Measurements from ENCODE around the gene BORCS5. TPM values are rescaled to one million over a fixed set of nuclear protein-coding genes. Genes with fewer than 3 reads are reported as not detected.
A peak's percentile ranks its signal among the peaks of the same experiment; 100 is the strongest.

BORCS5 gene
- total and polyA plus RNA-seq, 2 of the 8 experiments (the other 6 are each of a cell fraction or from before 2014, with no cell fraction given), result 8.3 to 17.4 TPM

DNA sequence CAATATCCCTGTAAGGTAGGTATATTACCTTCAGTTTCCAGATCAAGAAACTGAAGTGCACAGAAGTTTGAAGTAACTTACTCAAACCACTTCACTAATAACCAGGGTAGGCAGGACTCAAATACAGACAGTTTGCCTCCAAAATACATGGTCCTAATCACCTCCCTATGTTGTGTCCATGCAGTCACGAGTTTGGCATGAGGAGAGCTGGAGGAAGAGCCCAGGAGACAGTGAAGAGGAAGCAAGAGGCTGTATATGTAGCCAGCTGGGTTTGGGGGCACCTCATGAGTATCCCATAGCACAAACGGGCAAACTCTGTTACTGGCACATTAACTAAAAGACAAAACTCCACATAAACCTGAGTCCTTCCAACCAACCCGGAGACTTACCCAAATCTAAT, 126.6 kb downstream of the BORCS5 start:
- Histone ChIP-seq H3K9ac (replicated peaks in 1 of 4; ENCODE audit: extremely low read depth in 1 of 4, low read depth in 3 of 4, low read length in 3 of 4) (no peak overlapping the region), H3K79me1 (ENCODE audit: low read depth, low read length) (no peaks in the 10 kb centered on the region; the same call in 1 of the 2 replicates), H2AK5ac (ENCODE audit: low read depth, low read length) (no peak overlapping the region), H2BK5ac (ENCODE audit: low read depth, low read length) (no peak overlapping the region; the same call in 1 of the 2 replicates), H2BK20ac (ENCODE audit: low read length) (no peak overlapping the region), H2BK120ac (replicated peaks; ENCODE audit: low read depth, low read length) (no peak overlapping the region), H3K4me2 (ENCODE audit: insufficient read depth in 1 of 2, low read depth in 2 of 2, low read length in 2 of 2) (no peak overlapping the region), H4K5ac (ENCODE audit: insufficient read length, low read depth, low read length) (no peak overlapping the region), H4K91ac (replicated peaks; ENCODE audit: insufficient read length, low read length) (no peak overlapping the region), H4K20me1 (replicated peaks in 1 of 2; ENCODE audit: control insufficient read depth in 1 of 2, insufficient read depth in 2 of 2, low read length in 2 of 2) (peaks cover 0 to 4% of the 10 kb centered on the region in 2 experiments), H4K8ac (ENCODE audit: extremely low read depth, insufficient read depth, low read length) (no peak overlapping the region), H2AFZ (ENCODE audit: low read length) (no peak overlapping the region), H3K56ac (replicated peaks; ENCODE audit: insufficient read length, low read depth, low read length) (no peak overlapping the region), H3K18ac (ENCODE audit: extremely low read depth, low read length) (no peak overlapping the region), H3K9me3 (ENCODE audit: insufficient read depth in 2 of 2, low read depth in 1 of 2, low read length in 1 of 2) (no peaks in the 10 kb centered on the region), H3K36me3 (ENCODE audit: control insufficient read depth in 2 of 4, insufficient read depth in 4 of 4, low read length in 3 of 4) (peaks cover 3 to 40% (median 14%) of the 10 kb centered on the region in 4 experiments; a peak in 5 of 8 replicates), H2BK15ac (ENCODE audit: low read length) (no peak overlapping the region), H3K27me3 (replicated peaks in 1 of 4; ENCODE audit: control insufficient read depth in 3 of 4, extremely low read depth in 1 of 4, insufficient read depth in 3 of 4, low read length in 3 of 4) (no peaks in the 10 kb centered on the region), H3K79me2 (ENCODE audit: control insufficient read depth in 1 of 2, insufficient read depth in 2 of 2, low read length in 2 of 2) (no peaks in the 10 kb centered on the region; a peak in 1 of 4 replicates), H3K14ac (ENCODE audit: insufficient read length) (no peak overlapping the region), H2BK12ac (ENCODE audit: low read depth, low read length) (no peak overlapping the region), H3K4me1 (replicated peaks in 1 of 4; ENCODE audit: control insufficient read depth in 3 of 4, insufficient read depth in 4 of 4, low read length in 3 of 4) (no peaks in the 10 kb centered on the region; a peak in 1 of 7 replicates), H3K4me3 (ENCODE audit: extremely low read depth in 1 of 4, insufficient read depth in 2 of 4, low read depth in 3 of 4, low read length in 4 of 4) (no peak overlapping the region), H3K4ac (replicated peaks; ENCODE audit: insufficient read length, low read depth, low read length) (peak overlapping the region; percentile 49), H3K23ac (ENCODE audit: insufficient read length) (no peak overlapping the region), H3K27ac (ENCODE audit: low read depth, low read length) (no peak overlapping the region), H3K23me2 (ENCODE audit: low read depth, low read length) (no peaks in the 10 kb centered on the region; the same call in 1 of the 2 replicates)
- DNase-seq (ENCODE audit: low read depth in 1 of 2, low spot score in 2 of 2), result no peak
- FAIRE-seq, result no peak
- WGBS, 2 experiments (ENCODE audit: extremely low coverage in 1 of 2, insufficient coverage in 1 of 2, insufficient read length in 1 of 2, insufficient replicate concordance in 2 of 2, low coverage in 1 of 2, low lambda C conversion rate in 2 of 2, missing lambda C conversion rate in 1 of 2), result 92% methylated on average over 3 of the region's 3 CpGs; no CpG with 5 or more reads in 1 of the 2 experiments
- ChIA-PET POLR2A (ENCODE audit: partially characterized antibody) (interaction anchor here (1.1 to 1.2 kb wide), 2 partner anchors 16 to 17 kb away, joined by 3 read pairs; no protein-coding TSS in a partner anchor), CTCF (ENCODE audit: partially characterized antibody) (interaction anchor here (1.9 kb wide), 1 partner anchor 21 kb away, joined by 5 read pairs; no protein-coding TSS in a partner anchor)
- TF ChIP-seq TAF7 (optimal IDR thresholded peaks at IDR 0.05; ENCODE audit: borderline replicate concordance, low read depth, low read length) (no peak), PHF8 (conservative IDR thresholded peaks at IDR 0.05; ENCODE audit: low read depth, low read length) (no peak), ZNF274 (IDR thresholded peaks at IDR 0.05; ENCODE audit: borderline replicate concordance, extremely low read depth, low read length) (no peak), GABPA (IDR thresholded peaks at IDR 0.05; ENCODE audit: borderline replicate concordance, insufficient read depth, low read length) (no peak), CHD1 (IDR thresholded peaks at IDR 0.05; ENCODE audit: low read depth, low read length) (no peak), EP300 (IDR thresholded peaks at IDR 0.05; ENCODE audit: borderline replicate concordance in 1 of 2, low read depth in 2 of 2, low read length in 2 of 2) (no peak), SP4 (IDR thresholded peaks at IDR 0.05; ENCODE audit: low read length) (no peak), SIN3A (conservative IDR thresholded peaks at IDR 0.05 in 1 of 2, IDR thresholded peaks at IDR 0.05 in 1 of 2; ENCODE audit: low read depth in 1 of 2, low read length in 2 of 2) (no peak), CTBP2 (IDR thresholded peaks at IDR 0.05; ENCODE audit: borderline replicate concordance, insufficient read depth, insufficient read length, low read length) (no peak), POU5F1 (IDR thresholded peaks at IDR 0.05; ENCODE audit: low read depth, low read length) (no peak), MAFK (IDR thresholded peaks at IDR 0.05; ENCODE audit: low read depth, low read length) (no peak), RXRA (IDR thresholded peaks at IDR 0.05; ENCODE audit: insufficient read depth, low read depth, low read length) (no peak), JUN (IDR thresholded peaks at IDR 0.05; ENCODE audit: low read depth, low read length) (no peak)
